Measurements from ENCODE around the gene HINT3.

- TF ChIP-seq TAF1 (IDR thresholded peaks at IDR 0.05; ENCODE audit: low read depth), result no peak
- TF ChIP-seq CTCF (IDR thresholded peaks at IDR 0.05; ENCODE audit: poor library complexity, severe bottlenecking), result no peak
- no peak for TF ChIP-seq EZH2 (IDR thresholded peaks at IDR 0.05; ENCODE audit: borderline replicate concordance, insufficient read depth, low read length, poor library complexity, severe bottlenecking)
- no peak for TF ChIP-seq POLR2AphosphoS5 (IDR thresholded peaks at IDR 0.05)
- no peak for TF ChIP-seq REST (IDR thresholded peaks at IDR 0.05; ENCODE audit: borderline replicate concordance)
- no peak for TF ChIP-seq RAD21 (conservative IDR thresholded peaks at IDR 0.05)
- TF ChIP-seq EP300 (conservative IDR thresholded peaks at IDR 0.05; ENCODE audit: poor library complexity, severe bottlenecking), result no peak
Measured at GRCh38 chr6:125983246-125983945, 26.8 kb downstream of the HINT3 start.

Measured in neural cell (in vitro differentiated cells).